Posterior cingulate gyrus (tissue), 11 donors: Measurements from ENCODE around the gene SYT14.
"Not testable (repeated sequence)": the region's sequence is repeated elsewhere in the genome, so short reads cannot be mapped to it uniquely, and the experiment has no call there.

Experiments
- DNase-seq, 10 donors: peaks; one replicate each; pipeline versions ENCODE4 v3.0.0 to v3.0.0-alpha.2; 2020 to 2021; ENCODE audit warnings: mixed read lengths in 3 of 10
- intact Hi-C: fragments of 100-400 bp; cut with DNase I; formaldehyde crosslinking; loops from one replicate; pipeline ENCODE4 v1.15.1; 2023

Gene SYT14

DNA sequence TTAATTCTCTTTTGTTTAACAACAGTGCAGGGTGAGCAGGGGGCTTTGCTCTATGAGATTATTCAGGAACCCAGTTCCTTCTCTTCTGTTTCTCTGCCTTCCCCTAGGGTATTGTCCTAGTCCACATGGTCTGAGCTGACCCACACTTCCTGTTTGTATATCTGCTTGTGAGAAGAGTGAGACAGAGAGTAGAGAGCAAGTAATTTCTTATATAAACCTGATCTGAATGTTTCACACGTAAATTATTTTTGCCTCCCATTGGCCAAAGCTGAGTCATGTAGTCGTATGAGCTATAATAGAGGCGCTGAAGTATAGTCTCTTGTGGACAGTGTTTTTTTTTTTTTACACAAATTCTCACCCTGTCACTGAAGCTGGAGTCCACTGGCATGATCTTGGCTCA lies 160.3 kb downstream of the SYT14 start:
- intact Hi-C loops = no loop called here
- DNase-seq = no peak

DNA sequence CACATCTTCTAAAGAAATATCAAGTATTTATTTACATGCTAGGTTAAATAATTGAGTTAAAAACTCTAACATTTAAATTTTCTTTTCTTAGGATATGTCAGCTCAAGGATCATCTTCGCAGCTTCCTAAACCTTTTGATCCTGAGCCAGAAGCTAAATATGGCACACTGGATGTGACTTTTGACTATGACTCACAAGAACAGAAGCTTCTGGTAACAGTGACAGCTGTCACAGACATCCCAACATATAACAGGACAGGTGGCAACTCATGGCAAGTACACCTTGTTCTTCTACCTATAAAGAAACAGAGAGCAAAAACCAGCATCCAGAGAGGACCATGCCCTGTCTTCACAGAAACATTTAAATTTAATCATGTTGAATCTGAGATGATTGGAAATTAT lies 161.9 kb downstream of the SYT14 start:
- intact Hi-C loops = no loop called here
- DNase-seq = no peak

DNA sequence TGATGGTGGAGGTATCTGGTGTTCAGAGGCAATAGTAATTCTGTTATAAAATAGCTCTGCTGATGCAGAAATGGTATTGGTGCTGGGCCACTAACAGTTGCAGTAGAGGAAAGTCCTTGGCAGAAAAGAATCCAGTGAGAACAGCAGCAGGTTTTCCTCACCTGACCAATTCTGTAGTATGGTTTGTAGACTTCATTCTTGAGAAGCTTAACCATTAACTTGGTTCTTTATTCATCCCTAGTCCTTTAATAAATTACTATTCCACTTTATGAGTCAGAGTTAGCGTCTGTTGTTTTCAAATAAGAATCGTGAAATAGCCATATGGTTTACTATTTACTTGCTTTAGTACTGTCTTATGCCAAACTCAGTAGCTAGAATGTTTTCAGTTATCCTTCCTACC lies 166.1 kb downstream of the SYT14 start:
- DNase-seq = no peak
- intact Hi-C loops = no loop called here

DNA sequence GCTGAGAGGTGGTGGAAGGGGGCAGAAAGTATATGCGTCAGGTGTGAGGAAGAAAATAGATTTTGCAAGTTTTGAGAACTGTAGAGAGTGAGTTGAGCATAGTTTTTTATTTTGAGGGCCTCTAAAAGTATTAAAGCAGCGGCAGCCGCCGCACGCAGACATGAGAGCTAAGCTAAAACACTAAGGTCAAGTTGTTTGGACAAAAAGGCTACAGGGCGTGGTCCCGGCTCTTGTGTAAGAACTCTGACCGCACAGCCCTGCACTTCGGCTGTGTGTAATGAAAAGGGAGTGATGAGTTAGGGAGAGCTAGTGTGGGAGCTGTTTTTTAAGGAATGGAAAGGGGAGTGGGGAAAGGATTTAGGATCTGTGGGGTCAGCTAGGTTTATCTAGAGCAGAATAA lies 174.9 kb downstream of the SYT14 start:
- DNase-seq, intact Hi-C loops: not testable (repeated sequence)

DNA sequence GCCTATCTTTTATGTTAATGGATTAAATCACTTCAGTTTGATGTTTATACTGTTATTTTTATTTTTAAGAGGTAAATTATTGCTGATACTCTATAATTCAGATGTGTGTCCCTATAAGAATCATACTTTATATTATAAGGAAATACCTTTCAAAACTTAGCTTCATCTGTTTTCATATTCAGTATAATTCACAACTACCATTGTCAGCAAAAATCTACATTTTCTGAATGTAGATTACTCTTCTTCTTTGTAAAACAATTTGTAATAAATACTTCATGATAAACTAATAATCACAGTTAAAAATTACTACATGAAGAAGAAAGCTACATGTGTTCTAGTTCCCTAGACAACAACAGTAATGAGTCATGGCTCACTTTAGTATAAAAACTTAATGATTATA lies 179.2 kb downstream of the SYT14 start:
- intact Hi-C loops = no loop called here
- no peak for DNase-seq

DNA sequence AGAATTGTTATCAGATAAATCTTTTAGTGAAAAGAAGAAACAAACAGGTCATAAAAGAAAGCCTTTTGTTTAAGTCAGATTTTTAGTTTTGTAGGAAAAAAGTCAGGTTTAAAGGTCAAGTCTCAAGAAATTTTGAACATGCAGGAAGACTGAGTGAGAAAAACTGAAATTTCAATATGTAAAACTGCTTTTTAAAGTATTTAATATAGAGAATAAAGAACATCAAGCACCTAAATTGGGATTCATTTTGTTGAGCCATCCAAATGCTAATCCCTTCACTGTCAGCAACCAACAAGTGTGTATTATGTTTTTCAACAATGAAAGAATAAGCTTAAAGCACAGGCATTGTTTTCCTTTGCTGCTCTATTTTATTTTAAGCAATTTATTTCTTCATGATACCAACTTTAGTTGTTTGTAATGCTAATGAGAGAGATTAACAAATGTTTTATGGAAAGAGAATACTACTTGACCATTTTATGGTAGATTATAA lies 179.7 kb downstream of the SYT14 start:
- DNase-seq = no peak
- intact Hi-C loops = no loop called here

DNA sequence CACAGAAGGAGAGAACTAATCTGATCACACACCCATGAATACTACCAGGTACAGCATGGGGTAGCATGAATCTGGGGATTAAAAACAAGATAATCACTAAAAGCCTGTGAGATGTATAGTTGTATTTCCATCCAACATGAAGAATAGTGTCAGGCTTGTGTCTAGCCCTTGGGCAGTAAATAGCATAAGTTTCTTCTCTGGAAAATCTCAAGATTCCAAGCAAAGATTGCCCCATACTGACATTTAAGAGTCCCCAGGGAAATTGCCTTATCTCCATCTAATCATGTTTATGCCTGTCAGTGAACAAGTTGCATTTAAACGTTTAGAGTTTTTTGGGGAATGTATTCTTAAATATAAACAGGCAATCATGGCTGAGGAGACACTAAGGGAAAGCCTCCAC lies 185.4 kb downstream of the SYT14 start:
- intact Hi-C loops = no loop called here
- no peak for DNase-seq

DNA sequence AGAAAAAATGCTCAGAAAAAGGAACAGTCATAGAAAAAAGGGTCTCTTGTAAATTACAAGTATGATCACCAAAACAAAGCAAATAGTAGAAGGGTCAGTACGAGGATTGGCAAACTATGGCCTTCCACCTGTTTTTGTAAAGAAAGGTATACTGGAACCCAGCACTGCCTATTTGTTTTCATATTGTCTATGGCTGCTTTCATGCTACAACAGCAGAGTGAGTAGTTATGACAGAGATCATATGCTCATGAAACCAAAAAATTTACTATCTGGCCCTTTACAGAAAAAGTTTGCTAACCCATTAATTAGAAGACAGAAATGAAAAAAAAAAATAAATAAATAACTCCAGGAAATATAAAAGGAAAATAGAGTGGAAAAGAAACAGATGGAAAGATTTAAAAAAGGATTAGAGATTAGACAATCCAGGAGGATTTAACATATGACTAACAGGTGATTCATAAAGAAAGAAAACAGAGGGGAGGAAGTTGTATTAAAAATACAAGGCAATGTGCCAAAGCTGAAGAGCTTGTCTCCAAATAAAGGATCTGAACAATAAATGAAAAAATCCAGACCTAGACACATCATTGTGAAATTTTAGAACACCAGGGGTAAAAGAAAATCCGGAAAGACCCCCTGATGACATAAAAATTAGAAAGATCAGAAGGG lies 186.0 kb downstream of the SYT14 start:
- intact Hi-C loops = no loop called here
- no peak for DNase-seq

DNA sequence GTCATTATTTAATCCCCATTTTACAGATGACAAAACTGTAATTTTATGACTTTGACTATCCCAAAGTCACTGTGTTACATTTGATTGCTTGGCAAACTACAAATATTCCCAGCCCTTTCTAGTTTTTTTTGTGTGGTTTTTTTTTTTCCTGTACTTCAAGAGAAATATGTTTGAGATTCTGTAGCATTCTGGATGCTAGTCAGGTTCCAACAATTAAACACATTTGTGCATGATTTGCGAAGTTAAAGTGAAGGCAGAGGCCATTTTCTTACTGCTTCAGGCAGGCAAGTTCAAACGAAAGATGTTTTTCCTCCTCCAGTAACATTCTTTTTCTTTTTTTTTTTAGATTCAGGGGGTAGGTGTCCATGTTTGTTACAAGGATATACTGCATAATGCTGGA lies 186.7 kb downstream of the SYT14 start:
- DNase-seq = no peak
- intact Hi-C loops = no loop called here

DNA sequence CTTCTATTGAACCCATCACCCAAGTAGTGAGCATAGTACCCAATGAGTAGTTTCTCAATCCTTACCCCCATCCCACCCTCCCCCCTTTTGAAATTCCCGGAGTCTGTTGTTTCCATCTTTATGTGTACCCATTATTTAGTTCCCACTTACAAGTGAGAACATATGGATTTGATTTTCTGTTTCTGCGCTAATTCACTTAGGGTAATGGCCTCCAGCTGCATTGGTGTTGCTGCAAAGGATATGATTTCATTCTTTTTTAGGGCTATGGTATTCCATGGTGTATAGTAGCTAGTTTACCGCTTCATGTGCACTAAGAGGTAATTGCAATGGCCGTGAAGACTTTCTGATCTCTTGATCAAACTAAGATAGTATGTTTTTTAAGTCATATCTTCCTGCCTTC lies 187.1 kb downstream of the SYT14 start:
- no peak for DNase-seq
- intact Hi-C loops = no loop called here

DNA sequence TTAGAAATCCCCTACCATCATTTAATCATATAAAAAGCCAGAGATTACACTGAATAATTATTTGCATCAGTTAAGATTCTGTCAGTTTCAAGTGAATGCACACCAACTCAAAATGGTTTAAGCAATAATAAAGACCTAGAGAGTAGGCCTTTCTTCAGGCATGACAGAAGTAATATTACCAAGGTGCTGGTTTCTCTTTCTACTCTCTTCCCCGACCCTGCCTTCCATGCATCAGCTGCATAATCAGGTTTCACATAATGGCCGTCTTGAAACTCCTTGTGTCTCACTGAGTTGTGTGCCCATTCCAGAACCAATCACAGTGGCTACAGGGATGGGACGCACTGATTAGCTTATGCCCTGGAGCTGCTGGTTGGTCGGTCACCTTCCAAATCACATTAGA lies 191.1 kb downstream of the SYT14 start:
- no peak for DNase-seq
- intact Hi-C loops = no loop called here

DNA sequence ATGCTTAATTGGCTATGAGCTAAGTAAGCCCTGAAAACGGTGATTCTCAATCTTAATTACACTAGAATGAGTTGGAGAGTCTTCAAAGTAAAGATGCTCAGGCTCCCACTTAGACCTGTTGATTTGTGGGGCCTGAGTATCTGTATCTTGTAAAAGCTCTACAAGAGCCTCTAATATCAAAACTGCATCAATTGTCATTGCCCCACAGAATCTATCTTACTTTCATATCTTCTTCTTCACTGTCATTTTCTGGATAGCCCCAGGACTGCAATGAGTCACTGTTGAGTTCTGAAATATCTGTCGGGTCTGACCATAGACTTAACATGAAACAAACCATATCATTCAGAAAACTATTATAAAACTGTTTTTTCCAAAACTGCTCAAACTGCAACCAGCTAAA lies 191.7 kb downstream of the SYT14 start:
- DNase-seq = no peak
- intact Hi-C loops = no loop called here

DNA sequence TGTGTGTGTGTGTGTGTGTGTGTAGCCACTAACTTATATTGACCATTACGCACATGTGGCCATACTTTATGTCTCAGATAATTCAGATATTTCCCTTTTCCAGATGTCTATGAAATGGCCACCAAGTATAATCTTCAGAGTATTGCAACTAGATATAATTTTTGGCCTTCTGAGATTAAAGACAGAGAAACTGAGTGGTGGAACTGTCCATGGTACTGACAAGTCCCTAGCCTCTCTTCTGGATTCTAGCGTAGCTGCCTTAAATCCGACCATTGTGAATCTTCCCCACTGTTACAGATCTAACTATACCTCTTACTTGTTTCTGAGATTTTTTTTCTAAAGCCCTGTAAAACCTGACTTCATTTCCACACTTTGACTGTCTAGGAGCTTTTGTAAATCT lies 194.6 kb downstream of the SYT14 start:
- intact Hi-C loops = no loop called here

DNA sequence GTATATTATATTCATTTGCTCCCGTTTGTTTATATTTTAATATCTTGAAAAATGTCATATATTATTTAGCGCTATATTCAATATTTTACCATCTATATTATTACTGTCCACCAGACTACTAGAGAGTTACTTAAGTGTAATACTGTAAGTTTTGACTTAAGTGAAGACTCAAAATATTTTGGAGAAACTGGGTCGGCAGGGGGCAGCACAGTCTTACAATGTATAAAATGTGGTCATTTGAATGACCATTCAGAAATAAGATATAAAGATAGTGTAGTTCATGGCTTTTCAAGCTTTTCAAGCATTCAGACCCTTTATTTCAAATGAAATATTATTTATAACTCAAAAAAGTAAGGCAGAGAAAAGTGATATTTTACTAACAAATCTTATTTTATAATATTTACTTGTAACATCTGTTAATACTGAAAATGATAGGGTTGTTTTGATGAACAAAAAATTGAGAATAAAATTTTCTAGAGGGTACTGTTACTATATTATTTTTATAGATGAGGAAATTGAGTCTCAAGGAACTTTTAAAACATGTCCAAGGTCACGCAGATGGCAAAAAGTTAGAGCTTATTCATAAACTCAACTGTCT lies 205.5 kb downstream of the SYT14 start:
- DNase-seq = peak in 9 of 10 donors; percentile 15 to 87 (median 74)
- intact Hi-C loops = loop anchor here (1.0 to 5.0 kb wide), 2 partner anchors 168 to 259 kb away; no protein-coding TSS in a partner anchor

More for the DNA sequence above, 194.6 kb downstream of the SYT14 start:
- no peak for DNase-seq

DNA sequence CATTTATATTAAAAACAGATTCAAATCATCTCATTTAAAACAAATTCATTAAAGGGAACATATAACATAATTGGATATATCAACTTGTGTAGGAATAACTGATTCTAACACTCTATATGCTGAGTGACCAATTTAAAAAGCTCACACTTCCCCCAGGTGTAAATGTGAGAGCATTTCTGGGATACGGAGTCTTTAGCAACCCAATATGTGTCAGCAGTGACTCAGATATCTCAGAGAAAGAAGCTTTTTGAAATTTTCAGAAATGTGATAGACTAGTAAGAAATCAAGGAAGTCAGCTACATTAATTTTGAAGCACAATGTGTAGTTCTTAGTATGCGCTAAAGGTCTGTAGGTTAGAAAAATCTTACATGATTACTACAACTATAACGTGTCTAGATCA lies 206.7 kb downstream of the SYT14 start:
- no peak for DNase-seq
- intact Hi-C loops = loop anchor here (5.0 kb wide), 1 partner anchor 258 kb away; no protein-coding TSS in a partner anchor

DNA sequence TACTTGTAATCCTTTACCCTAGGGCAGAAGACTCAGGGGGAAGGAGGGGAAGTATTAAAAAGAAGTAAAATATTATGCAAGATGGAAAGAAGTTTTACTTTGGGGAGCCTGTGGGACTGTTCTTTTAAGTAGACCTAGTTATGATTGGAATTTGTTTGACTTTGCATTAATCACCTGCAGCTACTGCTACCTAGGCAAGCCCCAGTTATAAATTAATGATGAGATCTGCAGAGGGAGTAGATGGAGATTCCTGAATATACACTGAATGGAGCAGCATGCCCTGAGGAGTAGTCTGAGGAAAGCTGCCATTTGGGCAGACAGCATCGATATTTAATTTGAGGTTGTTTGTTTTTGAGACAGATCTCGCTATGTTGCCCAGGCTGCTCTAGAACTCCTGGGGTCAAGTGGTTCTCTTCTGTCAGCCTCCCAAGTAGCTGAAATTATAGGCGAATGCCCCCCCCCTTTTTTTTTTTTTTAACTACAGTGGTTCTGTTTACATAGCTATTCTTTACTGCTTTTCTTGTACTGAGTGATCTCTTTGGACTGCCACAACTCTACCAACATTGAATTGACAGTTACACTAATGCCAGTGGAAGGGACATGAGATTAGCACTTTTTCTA lies 213.1 kb downstream of the SYT14 start:
- intact Hi-C loops = no loop called here
- no peak for DNase-seq

DNA sequence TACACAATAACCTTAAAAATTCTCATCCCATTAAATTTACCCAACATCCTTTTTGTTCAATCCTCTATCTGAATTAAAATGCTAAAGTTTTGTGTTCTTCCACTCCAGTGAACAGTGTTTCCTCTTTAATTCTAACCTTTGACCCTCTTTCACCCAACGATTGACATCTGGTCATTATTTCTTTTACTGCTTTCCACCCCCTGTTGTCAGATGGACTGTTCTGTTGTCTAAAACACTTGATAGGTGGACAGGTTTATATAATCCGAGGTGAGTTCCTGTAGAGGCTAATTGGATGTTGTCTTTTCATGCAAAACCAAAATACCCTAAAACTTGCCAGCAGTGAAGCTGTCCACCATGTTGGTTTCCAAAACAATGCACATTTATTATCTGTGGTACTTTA lies 221.2 kb downstream of the SYT14 start:
- intact Hi-C loops = no loop called here
- no peak for DNase-seq

DNA sequence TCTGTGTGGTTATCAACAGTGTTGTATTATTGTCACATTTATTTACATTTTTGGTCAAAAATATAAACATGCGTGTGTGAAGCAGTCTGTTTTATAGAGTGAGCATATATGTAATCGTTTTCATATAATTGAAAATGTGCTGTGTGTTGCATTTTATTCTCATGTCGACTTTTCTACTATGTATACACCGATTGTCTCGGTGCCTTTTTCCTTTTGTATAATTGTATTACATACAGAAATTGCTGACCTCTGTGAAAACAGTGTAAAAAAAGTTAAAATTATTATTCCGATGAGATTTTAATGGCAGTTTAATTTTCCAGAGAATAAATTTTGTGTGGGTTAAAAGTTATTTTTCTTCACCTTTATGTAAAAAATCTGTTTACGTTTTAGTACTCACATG lies 232.2 kb downstream of the SYT14 start:
- intact Hi-C loops = no loop called here
- DNase-seq = no peak

DNA sequence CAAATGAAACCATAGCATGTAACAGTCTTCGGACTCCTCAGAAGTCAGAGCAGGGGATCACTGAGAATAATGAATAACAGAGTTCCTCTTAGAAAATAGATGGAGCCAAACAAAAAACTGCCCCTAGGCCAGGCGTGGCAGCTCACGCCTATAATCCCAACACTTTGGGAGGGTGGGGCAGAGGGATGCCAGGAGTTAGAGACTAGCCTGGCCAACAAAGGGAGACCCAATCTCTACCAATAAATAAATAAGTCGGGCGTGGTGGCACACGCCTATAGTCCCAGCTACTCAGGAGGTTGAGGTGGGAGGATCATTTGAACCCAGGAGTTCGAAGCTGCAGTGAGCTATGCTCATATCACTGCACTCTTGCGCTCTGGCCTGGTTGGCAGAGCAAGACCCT lies 236.1 kb downstream of the SYT14 start:
- DNase-seq = no peak
- intact Hi-C loops = no loop called here

DNA sequence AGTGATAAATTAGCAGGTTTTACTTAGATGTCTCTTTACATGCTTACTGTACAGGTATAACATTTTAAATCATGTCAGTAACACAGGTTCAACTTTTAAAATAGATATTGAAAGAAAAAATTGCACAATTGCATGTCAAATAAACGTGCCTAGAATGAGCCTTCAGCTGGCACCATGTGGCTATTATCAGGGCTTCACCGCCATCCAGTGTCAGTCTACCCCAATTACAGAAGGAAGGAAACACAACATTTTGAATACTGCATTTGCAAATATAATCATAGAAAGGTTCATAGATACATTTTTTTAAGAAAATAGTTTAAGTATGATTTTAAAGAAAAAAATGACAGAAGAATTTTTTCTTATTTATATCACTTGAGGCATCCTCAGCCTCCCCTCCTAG lies 247.0 kb downstream of the SYT14 start:
- intact Hi-C loops = no loop called here
- DNase-seq = no peak

DNA sequence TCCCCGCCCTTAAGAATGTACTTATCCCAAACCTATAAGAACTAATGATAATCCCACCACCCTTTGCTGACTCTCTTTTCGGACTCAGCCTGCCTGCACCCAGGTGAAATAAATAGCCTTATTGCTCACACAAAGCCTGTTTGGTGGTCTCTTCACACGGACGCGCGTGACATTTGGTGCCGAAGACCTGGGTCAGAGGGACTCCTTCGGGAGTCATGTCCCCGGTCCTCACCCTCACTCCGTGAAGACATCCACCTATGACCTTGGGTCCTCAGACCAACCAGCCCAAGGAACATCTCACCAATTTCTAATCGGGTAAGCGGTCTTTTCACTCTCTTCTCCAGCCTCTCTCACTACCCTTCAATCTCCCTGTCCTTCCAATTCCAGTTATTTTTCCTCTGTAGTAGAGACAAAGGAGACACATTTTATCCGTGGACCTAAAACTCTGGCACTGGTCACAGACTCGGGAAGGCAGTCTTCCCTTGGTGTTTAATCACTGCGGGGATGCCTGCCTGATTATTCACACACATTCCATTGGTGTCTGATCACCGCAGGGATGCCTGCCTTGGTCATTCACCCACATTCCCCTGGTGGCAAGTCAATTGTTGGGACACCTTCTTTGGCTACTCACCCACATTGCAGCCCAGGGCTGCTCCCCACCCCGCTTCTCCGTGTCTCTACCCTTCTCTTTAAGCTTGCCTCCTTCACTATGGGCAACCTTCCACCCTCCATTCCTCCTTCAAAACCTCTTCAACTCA lies 250.0 kb downstream of the SYT14 start:
- peak in 1 of 10 donors; percentile 52 for DNase-seq
- intact Hi-C loops = not testable (repeated sequence)
